GM08714 (cell line): ENCODE results near the gene HLCS.

Experiments used
- H3K4me3 ChIP-seq: fragments of 200-500 bp; sonication (Bioruptor generic); 2 replicates; pipeline ENCODE4 v1.5.1; 2014; ENCODE audit warnings: mild to moderate bottlenecking, low read length, inconsistent platforms
- ZNF274 ChIP-seq: IDR thresholded peaks from 2 replicates; pipeline ENCODE4 v1.6.1; 2012; ENCODE audit warnings: mild to moderate bottlenecking, low read depth, low read length

HLCS gene

GRCh38 chr21:36917471-36918158, 48.9 kb downstream of the HLCS start:
- TF ChIP-seq ZNF274 = no peak
- H3K4me3 ChIP-seq = no peak overlapping the region

DNA sequence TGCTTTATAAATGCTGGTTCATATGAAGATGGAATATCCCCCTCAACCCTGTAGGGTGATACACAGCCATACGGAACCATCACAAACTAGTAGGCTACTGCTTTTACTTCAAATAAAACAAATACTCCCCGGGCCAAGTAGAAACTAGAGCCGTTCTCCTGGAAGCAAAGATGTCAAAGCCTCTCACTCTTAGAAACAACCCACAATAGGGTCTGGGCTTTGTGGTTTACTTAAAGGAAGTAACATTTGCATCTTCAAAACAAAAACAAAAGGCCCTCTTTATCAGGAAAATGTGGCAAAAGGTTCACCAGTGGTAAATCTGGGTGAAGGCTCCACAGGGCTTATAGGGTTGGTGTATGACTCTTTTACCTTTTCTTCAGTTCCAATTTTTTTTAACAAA, 49.8 kb downstream of the HLCS start:
- H3K4me3 ChIP-seq = no peak overlapping the region
- no peak for TF ChIP-seq ZNF274

DNA sequence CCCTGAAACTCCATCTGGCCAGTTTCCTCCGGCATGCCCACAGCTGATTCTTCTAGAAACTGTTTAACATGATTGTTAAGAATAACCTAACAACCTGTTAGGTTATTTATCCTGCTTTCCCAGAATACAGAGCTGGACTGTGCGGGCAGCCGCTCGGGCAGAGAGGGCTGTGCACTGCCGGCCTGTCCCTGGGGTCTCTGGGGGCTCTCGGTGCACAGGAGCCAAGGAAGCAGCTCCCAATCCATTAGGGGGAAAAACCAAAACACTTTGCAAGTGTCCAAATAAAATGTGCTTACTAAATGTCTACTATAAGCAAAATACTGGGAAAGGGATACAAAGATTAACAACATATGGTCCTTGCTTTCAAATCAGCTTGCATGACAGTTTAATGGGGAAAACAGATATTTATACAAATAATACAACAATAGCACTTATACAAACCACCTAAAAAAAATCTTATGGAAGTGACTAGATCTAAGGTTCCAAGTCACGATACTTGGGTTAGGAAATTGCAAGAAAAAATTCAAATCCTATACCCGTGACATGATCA, 50.7 kb downstream of the HLCS start:
- TF ChIP-seq ZNF274 = no peak

DNA sequence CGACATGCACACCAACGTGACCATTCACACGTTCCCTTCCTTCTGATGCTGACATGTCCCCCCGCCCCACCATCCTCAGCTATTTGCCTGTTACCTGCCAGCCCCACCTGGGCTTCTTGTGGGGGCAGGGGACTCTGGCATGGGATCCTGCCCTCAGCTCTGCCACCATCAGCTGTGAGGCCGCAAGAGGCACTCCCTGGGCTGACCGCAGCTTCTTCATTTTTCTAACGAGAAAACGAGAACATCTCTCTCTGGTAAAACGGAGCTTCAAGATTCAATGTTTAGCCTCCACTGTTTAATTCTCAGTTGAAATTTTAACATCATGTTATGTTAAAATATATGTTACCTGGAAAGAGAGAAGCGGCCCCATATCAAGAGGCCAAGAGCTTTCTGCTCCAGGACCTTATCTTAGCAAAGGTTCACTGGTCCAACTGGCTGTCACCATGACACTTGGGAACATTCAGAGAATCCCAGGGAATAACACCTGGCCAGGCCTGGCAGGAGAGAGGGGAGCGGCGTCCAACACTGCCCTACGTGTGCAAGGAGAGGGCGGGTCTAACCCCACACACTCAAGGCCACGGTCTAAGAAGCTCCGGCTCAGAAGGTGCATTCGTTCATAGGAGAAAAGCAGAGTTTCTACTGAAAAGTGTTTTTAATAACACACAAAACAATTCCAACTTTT, 51.3 kb downstream of the HLCS start:
- no peak for TF ChIP-seq ZNF274
- H3K4me3 ChIP-seq = no peak overlapping the region

More for the DNA sequence above, 50.7 kb downstream of the HLCS start:
- H3K4me3 ChIP-seq = no peak overlapping the region

DNA sequence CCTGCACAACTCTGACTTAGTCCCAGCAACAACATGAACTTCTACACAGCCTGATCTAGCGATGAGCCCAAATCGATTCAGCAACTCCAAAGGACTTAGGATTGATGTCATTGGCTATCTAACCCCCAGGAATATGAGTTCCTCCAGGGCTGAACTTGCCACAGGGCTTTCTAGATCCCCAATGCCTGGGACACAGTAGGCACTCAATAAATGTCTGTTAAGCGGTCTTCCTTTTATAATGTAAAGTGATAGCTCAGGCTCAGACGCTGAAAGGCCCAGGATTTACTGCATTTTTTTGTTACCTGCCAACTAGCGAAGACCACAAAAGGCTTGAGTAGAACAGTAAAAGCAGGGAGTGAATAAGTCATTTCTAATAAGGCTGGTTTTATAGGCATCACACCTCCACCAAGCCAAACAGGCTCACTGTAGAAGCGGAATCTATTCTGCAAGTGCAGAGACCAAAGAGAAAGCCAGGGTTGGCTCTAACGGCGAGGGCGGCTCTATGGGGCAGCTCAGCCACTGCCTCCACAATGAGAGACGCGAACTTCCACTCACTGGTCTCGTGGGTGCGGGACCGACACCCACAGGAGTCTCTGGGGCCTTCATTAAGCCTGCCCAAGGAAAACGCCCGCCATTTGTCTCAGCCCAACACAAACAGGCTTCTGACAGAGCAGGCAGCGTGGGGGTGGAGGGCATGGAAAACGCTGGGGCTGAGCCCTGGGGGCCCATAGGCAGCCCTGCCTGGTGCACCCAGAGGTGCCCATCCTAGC, 52.0 kb downstream of the HLCS start:
- no peak overlapping the region for H3K4me3 ChIP-seq
- TF ChIP-seq ZNF274 = no peak

DNA sequence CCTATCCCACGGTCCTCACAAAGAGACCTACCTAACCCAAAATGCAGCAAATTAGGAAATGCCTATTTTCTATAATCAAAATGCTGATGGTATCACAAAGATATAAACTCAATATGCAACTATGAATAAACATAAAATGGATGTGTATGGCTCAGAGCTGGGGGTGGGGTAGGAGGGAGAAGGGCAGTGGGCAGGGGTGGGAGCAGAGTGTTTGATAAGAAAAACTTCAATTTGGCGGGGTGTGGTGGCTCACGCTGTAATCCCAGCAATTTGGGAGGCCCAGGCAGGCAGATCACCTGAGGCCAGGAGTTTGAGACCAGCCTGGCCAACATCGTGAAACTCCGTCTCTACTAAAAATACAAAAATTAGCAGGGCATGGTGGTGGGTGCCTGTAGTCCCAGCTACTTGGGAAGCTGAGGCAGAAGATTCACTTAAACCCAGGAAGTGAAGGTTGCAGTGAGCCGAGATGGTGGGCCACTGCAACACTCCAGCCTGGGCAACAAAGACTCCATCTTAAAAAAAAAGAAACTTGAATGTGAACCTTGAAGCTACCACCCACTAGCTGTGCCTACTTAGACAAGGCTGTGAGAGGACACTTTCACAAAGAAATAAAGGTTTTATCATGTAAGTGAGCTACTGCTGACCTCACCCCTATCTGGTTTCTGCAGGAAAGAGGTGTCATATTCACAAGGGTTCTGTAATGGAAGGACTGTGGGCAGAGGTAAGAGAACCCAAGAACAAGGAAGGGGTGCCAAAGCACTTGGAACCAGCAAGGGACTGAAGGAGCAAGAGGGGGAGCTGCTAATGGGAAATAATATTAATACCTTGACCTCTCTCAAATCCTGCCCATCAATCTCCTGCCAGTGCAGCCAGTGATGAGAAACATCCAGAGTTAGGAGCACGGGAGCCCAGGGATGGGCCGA, 53.0 kb downstream of the HLCS start:
- TF ChIP-seq ZNF274 = no peak
- H3K4me3 ChIP-seq = no peak overlapping the region

DNA sequence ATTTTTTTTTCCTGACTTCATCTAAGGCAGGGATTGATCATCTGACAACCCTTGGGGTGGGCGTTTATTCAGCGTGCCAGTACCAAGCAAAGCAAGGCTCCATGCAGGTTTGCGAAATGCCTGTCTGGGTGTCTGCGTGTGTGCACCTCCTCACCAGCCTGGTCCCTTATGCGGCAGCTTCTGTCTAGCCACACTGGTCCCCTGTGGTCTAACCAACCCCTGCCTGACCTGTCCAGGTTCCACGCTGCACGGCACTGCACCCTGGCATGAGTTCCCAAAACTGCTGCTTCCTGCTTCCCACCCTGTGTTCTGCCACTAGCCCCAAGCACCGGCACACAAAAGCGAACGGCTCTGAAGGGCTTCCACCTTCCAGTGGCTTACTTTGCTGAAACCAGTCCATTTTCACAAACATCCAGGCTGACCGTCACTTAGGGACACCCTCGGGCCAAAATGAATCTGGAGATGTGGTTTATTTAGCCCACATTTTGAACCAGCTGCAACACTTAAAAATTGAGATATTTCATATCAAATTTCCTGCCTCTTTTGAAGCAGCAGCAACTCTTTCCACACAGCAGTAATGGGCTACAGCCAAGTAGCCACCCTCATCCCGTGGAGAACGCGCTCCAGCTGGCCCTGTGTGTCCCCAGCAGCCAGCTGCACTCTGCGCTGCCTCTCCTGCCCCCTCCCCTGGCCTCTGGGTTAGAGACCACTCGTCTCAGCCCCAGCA, 55.7 kb downstream of the HLCS start:
- no peak overlapping the region for H3K4me3 ChIP-seq
- no peak for TF ChIP-seq ZNF274

- TF ChIP-seq ZNF274 = no peak
- no peak overlapping the region for H3K4me3 ChIP-seq
These were observed 56.4 kb downstream of the HLCS start for GRCh38 chr21:36909901-36910561.

DNA sequence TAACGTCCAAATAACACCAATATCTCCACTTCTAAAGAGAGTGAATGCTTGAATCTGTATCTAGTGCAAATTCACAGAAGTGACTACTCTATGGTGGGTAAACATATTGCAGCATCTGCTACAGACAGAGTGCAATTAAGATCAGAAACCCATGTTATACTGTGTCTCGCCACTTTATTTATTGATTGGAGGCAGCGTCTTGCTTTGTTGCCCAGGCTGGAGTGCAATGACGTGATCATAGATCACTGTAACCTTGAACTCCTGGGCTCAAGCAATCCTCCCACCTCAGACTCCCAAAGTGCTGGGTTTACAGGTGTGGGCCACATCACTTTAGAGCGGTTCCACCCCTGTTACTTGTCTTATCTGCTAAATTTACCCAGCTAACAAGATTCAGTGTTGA, 57.0 kb downstream of the HLCS start:
- TF ChIP-seq ZNF274 = no peak
- no peak overlapping the region for H3K4me3 ChIP-seq

GRCh38 chr21:36908260-36908908, 58.1 kb downstream of the HLCS start:
- no peak for TF ChIP-seq ZNF274
- H3K4me3 ChIP-seq = no peak overlapping the region

DNA sequence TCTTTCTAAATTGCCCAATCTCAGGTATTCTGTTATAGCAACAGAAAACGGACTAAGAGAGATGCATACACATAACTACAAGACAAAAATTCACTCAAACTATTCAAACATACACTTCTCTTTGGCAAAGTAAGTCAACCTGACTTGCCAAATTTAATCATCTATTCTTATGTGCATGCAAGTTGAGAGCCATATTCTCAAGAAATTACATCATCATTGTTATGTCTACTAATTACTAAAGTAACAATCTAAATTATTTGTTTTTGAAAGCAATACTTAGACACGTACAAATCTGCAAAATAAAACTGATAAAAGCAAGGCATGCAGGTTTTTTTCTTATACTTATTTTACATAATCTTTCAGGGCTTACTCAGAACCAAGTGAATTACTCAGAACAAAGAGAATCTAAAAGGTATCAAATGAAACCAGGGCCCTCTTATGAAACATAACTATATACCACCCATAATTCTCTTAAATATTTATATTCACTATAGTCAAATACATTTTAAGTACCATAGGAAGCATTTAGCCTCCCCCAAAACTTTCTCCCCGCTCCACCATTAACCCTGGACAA, 62.3 kb downstream of the HLCS start:
- TF ChIP-seq ZNF274 = no peak
- no peak overlapping the region for H3K4me3 ChIP-seq

- no peak for TF ChIP-seq ZNF274
- H3K4me3 ChIP-seq = no peak overlapping the region
These were observed 63.7 kb downstream of the HLCS start for GRCh38 chr21:36902793-36903192.
